GM21381 (cell line): ENCODE data around the gene BACH2.
"Not testable (repeated sequence)": the region's sequence is repeated elsewhere in the genome, so short reads cannot be mapped to it uniquely, and the experiment has no call there.

Experiments
- ATAC-seq: cut with Tn5 transposase; IDR thresholded peaks from one replicate; pipeline ENCODE4 v1.9.1; 2021; ENCODE audit warnings: mild to moderate bottlenecking, moderate library complexity; ENCODE audit not compliant: unreplicated experiment

BACH2 gene

GRCh38 chr6:90131614-90132423, 164.8 kb downstream of the BACH2 start:
- ATAC-seq, result no peak

DNA sequence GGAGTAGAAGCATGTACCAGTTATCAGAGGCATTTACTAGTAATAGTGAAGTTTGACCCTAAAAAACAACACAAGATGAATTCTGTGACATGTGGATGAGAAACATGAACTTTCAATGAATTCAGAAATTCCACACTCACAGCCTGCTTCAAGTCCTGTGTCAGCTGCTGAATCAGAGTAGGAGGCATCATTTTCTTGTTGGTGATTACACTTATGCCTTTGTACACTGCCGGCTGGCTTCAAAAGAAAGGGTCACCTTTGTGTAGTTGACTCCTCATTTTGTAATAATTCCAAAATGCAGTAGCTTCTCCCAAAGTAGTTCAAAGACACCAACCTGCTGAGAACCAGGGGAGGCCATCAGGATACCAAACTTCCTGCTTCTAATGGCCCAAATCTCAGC, 165.5 kb downstream of the BACH2 start:
- no peak for ATAC-seq

DNA sequence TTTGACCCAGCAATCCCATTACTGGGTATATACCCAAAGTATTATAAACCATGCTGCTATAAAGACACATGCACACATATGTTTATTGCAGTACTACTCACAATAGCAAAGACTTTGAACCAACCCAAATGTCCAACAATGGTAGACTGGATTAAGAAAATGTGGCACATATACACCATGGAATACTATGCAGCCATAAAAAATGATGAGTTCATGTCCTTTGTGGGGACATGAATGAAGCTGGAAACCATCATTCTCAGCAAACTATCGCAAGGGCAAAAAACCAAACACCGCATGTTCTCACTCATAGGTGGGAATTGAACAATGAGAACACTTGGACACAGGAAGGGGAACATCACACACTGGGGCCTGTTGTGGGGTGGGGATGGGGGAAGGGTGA, 168.0 kb downstream of the BACH2 start:
- not testable (repeated sequence) for ATAC-seq

- ATAC-seq, result no peak
These were observed 169.0 kb downstream of the BACH2 start for GRCh38 chr6:90127595-90127994.

- no peak for ATAC-seq
These were observed 169.8 kb downstream of the BACH2 start for GRCh38 chr6:90126839-90127238.

- ATAC-seq, result no peak
These were observed 170.5 kb downstream of the BACH2 start for GRCh38 chr6:90126181-90126580.

DNA sequence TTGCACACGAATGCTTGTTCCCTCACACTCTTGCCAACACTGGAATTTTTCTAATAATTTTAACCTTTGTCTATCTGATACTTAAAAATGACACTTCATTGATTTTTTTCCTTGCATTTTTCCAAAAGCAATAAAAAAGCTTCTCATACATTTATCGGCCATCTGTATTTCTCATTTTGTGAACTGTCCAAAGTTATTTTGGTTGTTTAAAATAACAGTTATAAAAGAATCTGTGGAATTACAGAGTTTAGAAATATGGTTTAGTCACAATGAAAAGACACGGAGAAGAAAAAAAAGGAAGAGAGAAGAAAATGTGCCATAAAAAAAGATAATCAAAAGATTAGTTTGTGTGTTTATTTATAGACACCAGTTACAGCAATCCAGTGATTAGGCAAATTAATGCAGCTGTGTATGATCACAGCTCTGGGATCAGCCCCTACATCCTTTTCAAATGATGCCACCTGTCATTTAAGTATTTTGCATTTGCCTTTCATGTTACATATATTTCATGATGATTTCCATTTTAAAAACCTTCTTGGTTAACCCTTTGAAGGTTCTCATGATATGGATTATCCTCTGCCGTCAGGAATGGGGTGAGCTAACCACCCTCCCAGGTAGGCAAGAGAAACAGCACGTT, 171.7 kb downstream of the BACH2 start:
- ATAC-seq, result no peak

DNA sequence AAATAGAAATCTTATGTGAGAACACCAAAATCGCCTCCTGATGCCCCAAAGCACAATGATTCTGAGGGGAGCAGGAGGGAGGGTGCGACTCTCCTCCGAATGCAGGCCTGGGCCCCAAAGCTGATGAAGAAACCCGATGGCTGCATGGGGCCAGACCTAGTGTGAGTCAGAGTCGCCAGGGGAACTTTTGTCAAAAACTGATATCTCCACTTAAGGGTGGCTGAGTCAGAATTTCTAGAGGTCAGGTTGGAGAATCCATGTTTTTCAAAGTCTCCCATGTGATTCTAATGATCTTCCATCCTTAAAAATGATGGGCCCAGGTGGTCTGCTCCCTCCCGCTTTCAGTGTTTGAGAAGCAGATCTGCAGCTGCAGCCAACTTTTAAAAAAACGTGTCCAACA, 172.8 kb downstream of the BACH2 start:
- ATAC-seq, result no peak

GRCh38 chr6:90121982-90122381, 174.7 kb downstream of the BACH2 start:
- no peak for ATAC-seq

DNA sequence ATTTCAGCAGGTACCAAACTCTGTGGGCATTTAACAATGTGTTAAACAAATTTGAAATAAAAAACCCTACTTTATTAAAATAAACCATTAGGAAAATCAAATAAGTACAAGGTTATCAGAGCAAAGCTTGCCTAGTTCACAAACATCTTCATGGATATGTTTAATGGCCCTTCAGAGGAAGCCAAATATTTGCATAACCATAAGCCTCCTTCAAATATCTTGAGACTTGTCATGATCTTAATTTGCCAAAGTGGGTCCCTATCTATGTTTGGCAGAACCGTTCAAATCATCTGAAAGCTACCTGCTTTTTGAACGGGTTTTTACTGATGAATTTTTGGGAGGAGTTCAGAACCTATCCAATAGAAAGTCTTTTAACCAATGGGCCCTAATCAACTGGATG, 176.3 kb downstream of the BACH2 start:
- no peak for ATAC-seq

- ATAC-seq, result no peak
These were observed 177.0 kb downstream of the BACH2 start for GRCh38 chr6:90119618-90120017.

DNA sequence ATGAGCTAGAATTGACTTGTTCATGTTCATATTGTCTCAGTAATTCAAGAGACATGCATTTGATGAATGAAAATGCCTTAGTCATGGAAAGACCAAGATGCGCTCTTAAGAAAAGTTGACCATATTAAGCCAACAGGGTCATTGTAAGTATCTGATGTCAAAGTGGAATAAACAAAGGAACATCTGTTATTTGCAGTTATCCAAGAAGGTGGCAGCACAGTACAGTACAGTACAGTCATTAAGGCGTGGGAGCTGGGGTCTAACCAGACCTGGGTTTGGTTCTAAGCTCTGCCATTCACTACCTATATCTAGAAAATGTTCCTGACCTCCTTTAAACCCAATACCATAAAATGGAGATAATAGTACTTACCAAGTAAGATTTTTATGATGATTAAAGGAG, 178.1 kb downstream of the BACH2 start:
- ATAC-seq, result no peak

DNA sequence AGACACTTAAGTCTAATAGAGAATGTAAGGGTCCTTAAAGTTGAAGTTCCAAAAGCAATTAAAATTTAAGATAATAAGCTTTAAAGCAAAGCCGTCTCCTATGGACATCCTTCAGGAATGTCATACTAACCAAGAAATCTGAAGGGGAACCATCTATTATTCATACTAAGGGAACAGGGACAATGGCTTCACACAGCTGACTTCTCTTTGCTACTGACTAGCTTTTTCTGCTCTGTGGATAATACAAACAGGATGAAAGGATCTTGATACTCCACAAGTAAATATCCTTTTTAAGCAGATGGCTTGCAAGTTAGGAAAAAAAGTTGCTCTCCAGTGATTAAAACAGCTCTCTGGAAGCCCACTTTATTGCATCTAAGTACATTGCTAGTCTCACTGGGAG, 178.6 kb downstream of the BACH2 start:
- ATAC-seq, result no peak

DNA sequence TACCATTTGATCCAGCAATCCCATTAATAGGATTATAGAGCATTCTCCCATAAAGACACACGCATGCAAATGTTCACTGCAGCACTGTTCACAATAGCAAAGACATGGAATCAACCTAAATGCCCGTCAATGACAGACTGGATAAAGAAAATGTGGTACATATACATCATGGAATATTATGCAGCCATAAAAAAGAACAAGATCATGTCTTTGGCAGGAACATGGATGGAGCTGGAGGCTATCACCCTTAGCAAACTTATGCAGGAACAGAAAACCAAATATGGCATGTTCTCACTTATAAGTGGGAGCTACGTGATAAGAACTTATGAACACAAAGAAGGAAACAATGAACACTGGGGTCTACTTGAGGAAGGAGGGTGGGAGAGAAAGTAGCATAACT, 180.5 kb downstream of the BACH2 start:
- not testable (repeated sequence) for ATAC-seq

- ATAC-seq, result no peak
These were observed 183.3 kb downstream of the BACH2 start for GRCh38 chr6:90113389-90113788.

GRCh38 chr6:90111387-90111786, 185.3 kb downstream of the BACH2 start:
- ATAC-seq, result no peak

- ATAC-seq, result no peak
These were observed 185.7 kb downstream of the BACH2 start for GRCh38 chr6:90110971-90111370.

- ATAC-seq, result no peak
These were observed 187.5 kb downstream of the BACH2 start for GRCh38 chr6:90109141-90109540.

DNA sequence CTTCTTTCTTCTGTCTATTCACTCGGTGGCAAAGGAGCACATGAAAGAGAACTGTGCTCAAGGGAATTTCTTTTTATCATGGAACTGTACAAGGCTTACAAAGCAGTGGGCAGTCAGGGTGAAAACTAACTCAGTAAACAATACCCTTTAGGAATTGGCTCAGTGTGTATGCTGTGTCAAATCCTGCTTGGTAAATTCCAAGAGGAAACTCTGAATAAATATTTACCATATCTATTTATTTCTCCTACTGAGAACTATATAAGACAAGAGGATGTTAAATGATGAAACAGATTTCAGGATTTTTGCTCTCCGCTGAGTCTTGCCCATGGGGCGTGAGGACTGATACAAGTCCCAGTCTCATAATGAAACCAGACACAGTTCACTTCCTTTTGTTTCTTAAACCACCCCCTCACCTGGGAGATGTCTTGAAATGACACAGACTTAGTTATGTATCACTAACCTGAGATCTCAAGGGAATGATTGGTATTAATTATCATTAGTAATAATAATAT, 188.8 kb downstream of the BACH2 start:
- peak; percentile 86 for ATAC-seq

GRCh38 chr6:90107371-90107770, 189.3 kb downstream of the BACH2 start:
- ATAC-seq, result no peak

GRCh38 chr6:90106449-90106848, 190.2 kb downstream of the BACH2 start:
- no peak for ATAC-seq

DNA sequence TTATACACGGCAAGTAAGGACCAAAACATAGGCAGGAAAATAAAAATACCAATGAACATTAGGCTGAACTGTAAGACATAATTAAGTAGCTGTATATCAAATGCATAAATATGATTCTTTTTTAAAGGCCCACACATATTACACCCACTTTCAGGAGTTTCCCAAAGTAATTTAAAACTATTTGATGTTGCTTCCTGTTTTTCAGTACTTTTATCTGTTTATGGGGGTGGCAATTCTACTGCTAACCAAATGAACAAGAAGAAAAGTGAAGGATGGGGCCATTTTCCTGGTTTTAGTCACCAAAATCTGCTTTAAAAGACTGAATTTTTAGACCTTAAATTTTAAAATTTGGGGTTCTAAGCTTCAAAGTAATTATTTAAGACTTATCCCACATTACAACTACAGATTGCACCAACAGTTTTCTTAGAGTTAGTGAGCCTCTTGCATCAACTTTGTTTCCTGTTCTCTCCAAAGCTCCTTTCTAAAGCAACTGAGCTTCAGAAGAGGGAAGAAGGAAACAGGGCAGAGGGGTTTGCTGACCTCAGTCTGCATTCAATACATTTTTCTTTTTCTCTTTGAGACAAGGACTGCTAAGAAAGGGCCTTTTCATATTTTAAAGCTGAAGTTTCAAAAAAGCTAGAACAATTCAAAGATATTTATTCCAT, 191.0 kb downstream of the BACH2 start:
- ATAC-seq, result no peak
